ENCODE measurements around the gene GDPD5. TPM values are rescaled to one million over a fixed set of nuclear protein-coding genes. Genes with fewer than 3 reads are reported as not detected.

The GDPD5 gene
- total RNA-seq, 1 donor from 2014 or later, result 7.8 TPM

DNA sequence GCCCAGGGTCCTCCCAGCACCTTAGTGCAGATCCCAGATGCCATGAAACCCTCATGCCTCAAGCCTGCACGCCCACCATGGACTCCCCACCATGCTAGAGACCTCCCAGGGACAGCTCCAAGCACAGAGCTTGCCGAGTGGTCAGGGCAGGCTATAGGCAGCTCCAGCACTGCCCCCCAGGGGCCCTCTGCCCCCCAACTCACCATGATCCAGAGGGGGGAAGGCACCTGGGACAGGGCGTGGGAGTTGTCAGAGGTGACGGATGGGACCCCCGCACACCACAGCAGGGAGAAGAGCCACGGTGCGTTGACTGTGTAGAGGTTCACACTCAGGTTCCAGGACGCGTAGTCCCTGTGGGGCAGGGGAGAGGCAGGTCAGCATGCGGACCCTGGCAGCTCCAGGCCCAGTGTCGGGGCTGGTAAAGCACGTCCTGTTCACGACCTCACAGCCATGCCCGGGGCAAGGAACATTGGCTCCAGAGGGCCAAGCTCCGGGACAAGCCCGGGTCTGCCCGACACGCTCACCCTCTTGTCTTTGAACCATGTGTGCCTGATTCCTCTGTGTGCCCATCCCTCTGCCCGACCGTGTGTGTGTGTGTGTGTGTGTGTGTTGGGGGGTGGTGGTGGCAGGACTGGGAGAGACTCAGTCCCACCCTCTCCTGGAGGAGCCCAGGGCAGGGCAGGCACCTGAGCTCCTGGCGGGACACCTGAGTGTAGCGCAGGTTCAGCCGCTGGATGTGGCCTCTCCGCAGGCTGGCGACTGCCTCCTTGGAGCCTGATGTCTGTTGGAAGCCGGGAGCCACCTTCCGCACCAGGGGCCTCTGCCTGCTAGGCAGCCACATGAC is 84.6 kb downstream of the GDPD5 start:
- Histone ChIP-seq H3K4me1 (ENCODE audit: control insufficient read depth in 3 of 3, insufficient read depth in 3 of 3, low read length in 3 of 3) (peaks cover 7 to 13% (median 7%) of the 10 kb centered on the region in 3 donors), H3K9ac (ENCODE audit: low read depth in 1 of 3, low read length in 3 of 3) (no peak overlapping the region), H3K27me3 (ENCODE audit: control insufficient read depth in 3 of 3, insufficient read depth in 3 of 3, low read length in 3 of 3) (no peaks in the 10 kb centered on the region), H3K4me3 (ENCODE audit: low read length in 3 of 3) (no peak overlapping the region), H3K27ac (ENCODE audit: low read depth, low read length) (no peak overlapping the region), H3K36me3 (ENCODE audit: control insufficient read depth in 3 of 3, insufficient read depth in 3 of 3, low read length in 3 of 3) (peaks cover 3 to 9% (median 9%) of the 10 kb centered on the region in 3 donors), H3K9me3 (ENCODE audit: control insufficient read depth in 3 of 3, low read length in 3 of 3) (no peaks in the 10 kb centered on the region)

- Histone ChIP-seq H3K27ac (ENCODE audit: low read depth, low read length) (no peak overlapping the region), H3K4me3 (ENCODE audit: low read length in 3 of 3) (no peak overlapping the region), H3K9ac (ENCODE audit: low read depth in 1 of 3, low read length in 3 of 3) (no peak overlapping the region), H3K27me3 (ENCODE audit: control insufficient read depth in 3 of 3, insufficient read depth in 3 of 3, low read length in 3 of 3) (peaks cover 0 to under 1% (median 0%) of the 10 kb centered on the region in 3 donors), H3K9me3 (ENCODE audit: control insufficient read depth in 3 of 3, low read length in 3 of 3) (no peaks in the 10 kb centered on the region), H3K4me1 (ENCODE audit: control insufficient read depth in 3 of 3, insufficient read depth in 3 of 3, low read length in 3 of 3) (peaks cover 7 to 13% (median 7%) of the 10 kb centered on the region in 3 donors), H3K36me3 (ENCODE audit: control insufficient read depth in 3 of 3, insufficient read depth in 3 of 3, low read length in 3 of 3) (peaks cover 3 to 13% (median 11%) of the 10 kb centered on the region in 3 donors)
Observed at GRCh38 chr11:75439495-75440120, 86.1 kb downstream of the GDPD5 start.

GRCh38 chr11:75439026-75439425 is 86.7 kb downstream of the GDPD5 start:
- H3K27me3 ChIP-seq (ENCODE audit: control insufficient read depth in 3 of 3, insufficient read depth in 3 of 3, low read length in 3 of 3), result peaks cover 0 to 4% (median 3%) of the 10 kb centered on the region in 3 donors
- peaks cover 7 to 13% (median 7%) of the 10 kb centered on the region in 3 donors for H3K4me1 ChIP-seq (ENCODE audit: control insufficient read depth in 3 of 3, insufficient read depth in 3 of 3, low read length in 3 of 3)
- peaks cover 3 to 11% (median 11%) of the 10 kb centered on the region in 3 donors for H3K36me3 ChIP-seq (ENCODE audit: control insufficient read depth in 3 of 3, insufficient read depth in 3 of 3, low read length in 3 of 3)

GRCh38 chr11:75437966-75438659 is 87.6 kb downstream of the GDPD5 start:
- H3K4me3 ChIP-seq (ENCODE audit: low read length in 3 of 3), result no peak overlapping the region

More at GRCh38 chr11:75439026-75439425, 86.7 kb downstream of the GDPD5 start:
- no peak overlapping the region for H3K9ac ChIP-seq (ENCODE audit: low read depth in 1 of 3, low read length in 3 of 3)
- H3K27ac ChIP-seq (ENCODE audit: low read depth, low read length), result no peak overlapping the region
- no peak overlapping the region for H3K4me3 ChIP-seq (ENCODE audit: low read length in 3 of 3)
- no peaks in the 10 kb centered on the region for H3K9me3 ChIP-seq (ENCODE audit: control insufficient read depth in 3 of 3, low read length in 3 of 3)

DNA sequence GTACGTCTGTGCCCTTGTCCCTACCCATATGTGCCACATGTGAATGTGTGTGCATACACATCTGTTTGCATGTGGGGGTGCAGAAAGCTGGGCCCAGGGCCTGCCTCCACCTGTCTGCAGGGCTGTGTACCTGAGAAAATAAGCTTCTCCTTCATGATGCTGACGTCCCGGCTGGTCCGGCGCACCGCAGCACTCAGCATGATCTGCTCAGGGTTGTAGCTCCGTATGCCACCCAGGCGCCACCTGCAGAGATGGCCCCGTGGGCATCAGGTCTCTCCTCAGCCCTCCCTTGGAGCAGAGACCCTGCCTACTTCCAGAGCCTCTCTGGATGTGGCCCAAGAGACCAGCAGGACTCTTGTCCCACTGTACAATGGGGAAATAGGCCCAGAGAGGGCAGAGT is 88.9 kb downstream of the GDPD5 start:
- Histone ChIP-seq H3K9me3 (ENCODE audit: control insufficient read depth in 3 of 3, low read length in 3 of 3) (no peaks in the 10 kb centered on the region), H3K4me1 (ENCODE audit: control insufficient read depth in 3 of 3, insufficient read depth in 3 of 3, low read length in 3 of 3) (peaks cover 2 to 9% (median 3%) of the 10 kb centered on the region in 3 donors), H3K27ac (ENCODE audit: low read depth, low read length) (no peak overlapping the region), H3K9ac (ENCODE audit: low read depth in 1 of 3, low read length in 3 of 3) (no peak overlapping the region), H3K27me3 (ENCODE audit: control insufficient read depth in 3 of 3, insufficient read depth in 3 of 3, low read length in 3 of 3) (peaks cover 15 to 20% (median 19%) of the 10 kb centered on the region in 3 donors), H3K36me3 (ENCODE audit: control insufficient read depth in 3 of 3, insufficient read depth in 3 of 3, low read length in 3 of 3) (peaks cover 3 to 7% (median 6%) of the 10 kb centered on the region in 3 donors), H3K4me3 (ENCODE audit: low read length in 3 of 3) (no peak overlapping the region)

More at GRCh38 chr11:75437966-75438659, 87.6 kb downstream of the GDPD5 start:
- no peak overlapping the region for H3K27ac ChIP-seq (ENCODE audit: low read depth, low read length)
- no peak overlapping the region for H3K9ac ChIP-seq (ENCODE audit: low read depth in 1 of 3, low read length in 3 of 3)
- no peaks in the 10 kb centered on the region for H3K9me3 ChIP-seq (ENCODE audit: control insufficient read depth in 3 of 3, low read length in 3 of 3)
- peaks cover 7 to 13% (median 7%) of the 10 kb centered on the region in 3 donors for H3K4me1 ChIP-seq (ENCODE audit: control insufficient read depth in 3 of 3, insufficient read depth in 3 of 3, low read length in 3 of 3)
- H3K36me3 ChIP-seq (ENCODE audit: control insufficient read depth in 3 of 3, insufficient read depth in 3 of 3, low read length in 3 of 3), result peaks cover 3 to 11% (median 9%) of the 10 kb centered on the region in 3 donors
- peaks cover 5 to 7% (median 7%) of the 10 kb centered on the region in 3 donors for H3K27me3 ChIP-seq (ENCODE audit: control insufficient read depth in 3 of 3, insufficient read depth in 3 of 3, low read length in 3 of 3)

GRCh38 chr11:75435571-75435925 is 90.2 kb downstream of the GDPD5 start:
- Histone ChIP-seq H3K4me3 (ENCODE audit: low read length in 3 of 3) (no peak overlapping the region), H3K9ac (ENCODE audit: low read depth in 1 of 3, low read length in 3 of 3) (no peak overlapping the region), H3K36me3 (ENCODE audit: control insufficient read depth in 3 of 3, insufficient read depth in 3 of 3, low read length in 3 of 3) (peaks cover 0 to 5% (median 4%) of the 10 kb centered on the region in 3 donors), H3K4me1 (ENCODE audit: control insufficient read depth in 3 of 3, insufficient read depth in 3 of 3, low read length in 3 of 3) (peaks cover 2 to 7% (median 6%) of the 10 kb centered on the region in 3 donors), H3K27ac (ENCODE audit: low read depth, low read length) (no peak overlapping the region), H3K9me3 (ENCODE audit: control insufficient read depth in 3 of 3, low read length in 3 of 3) (no peaks in the 10 kb centered on the region), H3K27me3 (ENCODE audit: control insufficient read depth in 3 of 3, insufficient read depth in 3 of 3, low read length in 3 of 3) (peaks cover 27 to 33% (median 32%) of the 10 kb centered on the region in 3 donors)

DNA sequence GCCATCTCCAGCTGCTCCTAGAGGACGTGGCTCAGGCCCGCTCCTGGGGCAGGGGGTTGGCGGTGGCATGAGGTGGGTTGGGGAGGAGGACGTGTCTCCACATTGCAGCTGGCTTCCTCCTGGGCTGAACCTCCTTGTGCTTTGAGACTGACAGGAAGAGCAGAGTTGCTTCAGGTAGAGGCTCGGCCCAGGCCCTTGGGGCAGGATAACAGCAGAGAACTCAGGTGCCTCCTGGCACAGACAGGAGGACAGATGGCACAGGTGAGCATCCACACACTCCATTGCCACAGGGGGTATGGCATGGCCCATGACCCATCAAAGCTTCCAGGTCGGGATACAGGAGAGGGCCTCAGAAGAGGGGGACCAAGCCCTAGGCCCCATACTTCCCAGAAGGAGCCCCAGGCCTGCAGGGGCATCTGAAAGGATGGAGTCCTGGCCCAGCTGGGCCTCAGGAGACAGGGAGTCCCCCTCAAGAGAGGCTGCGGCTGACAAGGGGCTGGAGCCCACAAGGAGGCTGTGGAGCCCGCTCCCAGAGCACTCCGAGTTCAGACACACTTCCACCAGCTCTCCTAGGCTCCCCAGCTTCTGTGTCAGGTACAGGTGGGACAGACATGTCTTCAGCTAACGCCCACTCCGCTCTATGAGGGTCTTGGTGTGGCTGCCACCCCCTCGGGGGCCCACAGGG is 90.7 kb downstream of the GDPD5 start:
- no peak overlapping the region for H3K9ac ChIP-seq (ENCODE audit: low read depth in 1 of 3, low read length in 3 of 3)
- H3K9me3 ChIP-seq (ENCODE audit: control insufficient read depth in 3 of 3, low read length in 3 of 3), result no peaks in the 10 kb centered on the region
- no peak overlapping the region for H3K4me3 ChIP-seq (ENCODE audit: low read length in 3 of 3)
- H3K36me3 ChIP-seq (ENCODE audit: control insufficient read depth in 3 of 3, insufficient read depth in 3 of 3, low read length in 3 of 3), result peaks cover 0 to 5% (median 4%) of the 10 kb centered on the region in 3 donors
- H3K27me3 ChIP-seq (ENCODE audit: control insufficient read depth in 3 of 3, insufficient read depth in 3 of 3, low read length in 3 of 3), result peaks cover 27 to 37% (median 36%) of the 10 kb centered on the region in 3 donors
- H3K4me1 ChIP-seq (ENCODE audit: control insufficient read depth in 3 of 3, insufficient read depth in 3 of 3, low read length in 3 of 3), result peaks cover 5 to 10% (median 9%) of the 10 kb centered on the region in 3 donors
- H3K27ac ChIP-seq (ENCODE audit: low read depth, low read length), result no peak overlapping the region

DNA sequence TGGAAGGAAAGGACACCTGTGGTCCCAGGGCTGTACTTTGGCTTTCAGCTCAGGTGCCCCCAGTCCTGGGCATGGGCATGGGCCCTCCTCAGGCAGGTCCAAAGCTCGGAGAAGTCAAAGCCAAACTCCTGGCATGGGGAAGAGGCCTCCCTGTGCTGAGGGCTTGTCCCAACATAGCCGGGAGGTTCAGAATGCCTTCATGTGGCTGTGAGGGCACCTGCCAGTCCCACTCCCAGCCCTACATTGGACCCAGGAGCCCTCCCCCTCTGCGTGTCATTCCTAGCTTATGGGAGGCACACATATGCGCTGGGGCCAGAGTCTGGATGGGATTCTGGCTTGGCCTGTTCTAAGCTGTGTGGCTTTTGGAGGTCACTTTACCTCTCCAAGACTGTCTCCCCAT is 91.7 kb downstream of the GDPD5 start:
- peaks cover 0 to 2% (median 0%) of the 10 kb centered on the region in 3 donors for H3K9me3 ChIP-seq (ENCODE audit: control insufficient read depth in 3 of 3, low read length in 3 of 3)
- H3K36me3 ChIP-seq (ENCODE audit: control insufficient read depth in 3 of 3, insufficient read depth in 3 of 3, low read length in 3 of 3), result peaks cover 0 to 5% (median 4%) of the 10 kb centered on the region in 3 donors
- H3K4me1 ChIP-seq (ENCODE audit: control insufficient read depth in 3 of 3, insufficient read depth in 3 of 3, low read length in 3 of 3), result peaks cover 10 to 12% (median 10%) of the 10 kb centered on the region in 3 donors
- peaks cover 34 to 46% (median 43%) of the 10 kb centered on the region in 3 donors for H3K27me3 ChIP-seq (ENCODE audit: control insufficient read depth in 3 of 3, insufficient read depth in 3 of 3, low read length in 3 of 3)
- H3K9ac ChIP-seq (ENCODE audit: low read depth in 1 of 3, low read length in 3 of 3), result no peak overlapping the region
- no peak overlapping the region for H3K27ac ChIP-seq (ENCODE audit: low read depth, low read length)
- no peak overlapping the region for H3K4me3 ChIP-seq (ENCODE audit: low read length in 3 of 3)

DNA sequence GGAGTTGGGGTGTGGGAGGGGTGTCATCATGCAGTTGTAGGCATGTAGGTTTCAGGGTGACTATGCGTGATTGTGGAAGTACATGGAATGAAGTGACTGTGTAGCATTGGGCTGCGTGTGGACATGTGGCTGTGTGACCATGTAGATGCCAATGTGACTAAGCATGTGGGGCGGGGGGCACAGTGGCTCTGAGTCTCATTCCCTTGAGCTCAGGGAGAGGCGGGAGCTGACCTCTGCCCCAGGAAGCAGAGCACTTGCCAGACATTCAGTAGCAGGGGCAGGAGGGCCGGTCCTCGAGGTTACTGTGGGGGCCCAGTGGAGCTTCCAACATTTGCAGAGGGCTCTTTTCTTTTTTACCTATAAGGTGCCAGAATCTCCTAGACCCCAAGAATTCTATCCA is 92.3 kb downstream of the GDPD5 start:
- Histone ChIP-seq H3K9me3 (ENCODE audit: control insufficient read depth in 3 of 3, low read length in 3 of 3) (peaks cover 0 to 2% (median 0%) of the 10 kb centered on the region in 3 donors), H3K27me3 (ENCODE audit: control insufficient read depth in 3 of 3, insufficient read depth in 3 of 3, low read length in 3 of 3) (peaks cover 34 to 51% (median 49%) of the 10 kb centered on the region in 3 donors), H3K27ac (ENCODE audit: low read depth, low read length) (no peak overlapping the region), H3K4me1 (ENCODE audit: control insufficient read depth in 3 of 3, insufficient read depth in 3 of 3, low read length in 3 of 3) (peaks cover 10 to 12% (median 10%) of the 10 kb centered on the region in 3 donors), H3K9ac (ENCODE audit: low read depth in 1 of 3, low read length in 3 of 3) (no peak overlapping the region), H3K36me3 (ENCODE audit: control insufficient read depth in 3 of 3, insufficient read depth in 3 of 3, low read length in 3 of 3) (peaks cover 0 to 5% (median 4%) of the 10 kb centered on the region in 3 donors), H3K4me3 (ENCODE audit: low read length in 3 of 3) (no peak overlapping the region)
